ENCODE measurements around the gene SLC22A23.

DNA sequence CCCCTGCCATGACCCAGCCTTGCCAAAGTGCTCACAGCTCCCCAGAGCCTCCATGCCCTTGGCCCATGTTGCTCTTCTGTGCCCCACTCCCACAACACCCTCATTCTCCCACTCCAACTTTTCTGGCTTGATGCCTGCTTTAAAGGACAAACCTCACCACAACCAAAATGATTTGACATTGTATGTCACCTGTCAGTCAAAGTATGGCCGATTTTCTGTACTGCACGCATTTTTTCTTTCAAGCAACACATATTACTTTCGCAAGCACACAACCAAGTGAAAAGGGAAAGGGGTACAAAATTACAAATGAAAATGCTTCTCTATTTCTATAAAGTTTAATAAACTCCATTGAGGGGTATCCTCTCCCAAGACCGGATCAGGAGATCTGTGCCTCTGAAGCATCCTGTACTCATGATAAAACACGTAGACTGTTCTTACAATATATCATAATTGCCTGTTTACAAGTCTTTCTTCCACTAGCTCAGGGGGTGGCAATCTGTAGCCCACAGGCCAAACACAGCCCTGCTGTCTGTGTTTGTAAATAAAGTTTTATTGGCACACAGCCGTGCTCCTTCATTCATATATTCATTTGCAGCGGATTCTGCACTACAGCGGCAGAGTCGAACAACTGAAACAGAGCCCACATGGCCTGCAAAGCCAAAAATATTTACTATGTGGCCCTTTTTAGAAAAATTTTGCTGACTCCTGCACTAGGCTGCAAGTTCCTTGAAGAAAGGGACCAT is 32.5 kb downstream of the SLC22A23 start:
- TF ChIP-seq, protein P1, sequence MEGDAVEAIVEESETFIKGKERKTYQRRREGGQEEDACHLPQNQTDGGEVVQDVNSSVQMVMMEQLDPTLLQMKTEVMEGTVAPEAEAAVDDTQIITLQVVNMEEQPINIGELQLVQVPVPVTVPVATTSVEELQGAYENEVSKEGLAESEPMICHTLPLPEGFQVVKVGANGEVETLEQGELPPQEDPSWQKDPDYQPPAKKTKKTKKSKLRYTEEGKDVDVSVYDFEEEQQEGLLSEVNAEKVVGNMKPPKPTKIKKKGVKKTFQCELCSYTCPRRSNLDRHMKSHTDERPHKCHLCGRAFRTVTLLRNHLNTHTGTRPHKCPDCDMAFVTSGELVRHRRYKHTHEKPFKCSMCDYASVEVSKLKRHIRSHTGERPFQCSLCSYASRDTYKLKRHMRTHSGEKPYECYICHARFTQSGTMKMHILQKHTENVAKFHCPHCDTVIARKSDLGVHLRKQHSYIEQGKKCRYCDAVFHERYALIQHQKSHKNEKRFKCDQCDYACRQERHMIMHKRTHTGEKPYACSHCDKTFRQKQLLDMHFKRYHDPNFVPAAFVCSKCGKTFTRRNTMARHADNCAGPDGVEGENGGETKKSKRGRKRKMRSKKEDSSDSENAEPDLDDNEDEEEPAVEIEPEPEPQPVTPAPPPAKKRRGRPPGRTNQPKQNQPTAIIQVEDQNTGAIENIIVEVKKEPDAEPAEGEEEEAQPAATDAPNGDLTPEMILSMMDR (IDR thresholded peaks at IDR 0.05) = no peak
- no peak for TF ChIP-seq EZH2 (IDR thresholded peaks at IDR 0.05; ENCODE audit: borderline replicate concordance, insufficient read depth, low read depth, low read length, poor library complexity, severe bottlenecking)
